ENCODE results near the gene CCSER2. TPM values are rescaled to one million over a fixed set of nuclear protein-coding genes. Genes with fewer than 3 reads are reported as not detected.
"Not testable (repeated sequence)": the region's sequence is repeated elsewhere in the genome, so short reads cannot be mapped to it uniquely, and the experiment has no call there.

The CCSER2 gene
- total RNA-seq, 8 experiments from 2014 or later, result 11.2 to 49.0 (median 35.0) TPM

- 43 to 100% (median 85%) methylated on average over 1 of the region's 1 CpG for WGBS, 10 experiments
- in situ Hi-C loops (cut with MboI; ENCODE audit: low pct_unique_long_range_greater_than_20kb in 2 of 9, low sequenced_read_pairs in 9 of 9, unreplicated experiment in 9 of 9), result no loop called here
- Histone ChIP-seq H3K4me3 (no peak overlapping the region), H3K4me1 (replicated peaks in 1 of 2) (peaks cover 0 to 2% of the 10 kb centered on the region in 2 donors), H3K27ac (no peak overlapping the region)
- no peak for ATAC-seq (replicated peaks in 6 of 8)
These were observed 13.6 kb downstream of the CCSER2 start for GRCh38 chr10:84341983-84342382.

- WGBS, 10 experiments, result 90 to 100% (median 97%) methylated on average over 2 to 6 of the region's 6 CpGs
- no peak for ATAC-seq (replicated peaks in 6 of 8)
- peaks cover 0 to 2% of the 10 kb centered on the region in 2 donors for H3K4me1 ChIP-seq (replicated peaks in 1 of 2)
- in situ Hi-C loops (cut with MboI; ENCODE audit: low pct_unique_long_range_greater_than_20kb in 2 of 9, low sequenced_read_pairs in 9 of 9, unreplicated experiment in 9 of 9), result no loop called here
- H3K27ac ChIP-seq, result no peak overlapping the region
- no peak overlapping the region for H3K4me3 ChIP-seq
These were observed 14.2 kb downstream of the CCSER2 start for GRCh38 chr10:84342584-84342983.

- H3K4me3 ChIP-seq, result no peak overlapping the region
- 18 to 100% (median 91%) methylated on average over 1 of the region's 1 CpG; no CpG with 5 or more reads in 1 of the 10 experiments for WGBS, 10 experiments
- in situ Hi-C loops (cut with MboI; ENCODE audit: low pct_unique_long_range_greater_than_20kb in 2 of 9, low sequenced_read_pairs in 9 of 9, unreplicated experiment in 9 of 9), result no loop called here
- ATAC-seq (replicated peaks in 6 of 8), result no peak
- peaks cover 0 to 2% of the 10 kb centered on the region in 2 donors for H3K4me1 ChIP-seq (replicated peaks in 1 of 2)
- H3K27ac ChIP-seq, result no peak overlapping the region
These were observed 15.4 kb downstream of the CCSER2 start for GRCh38 chr10:84343831-84344230.

GRCh38 chr10:84344526-84344925, 16.1 kb downstream of the CCSER2 start:
- ATAC-seq (replicated peaks in 6 of 8), result no peak
- in situ Hi-C loops (cut with MboI; ENCODE audit: low pct_unique_long_range_greater_than_20kb in 2 of 9, low sequenced_read_pairs in 9 of 9, unreplicated experiment in 9 of 9), result no loop called here

GRCh38 chr10:84347575-84348002, 19.2 kb downstream of the CCSER2 start:
- H3K27ac ChIP-seq; H3K4me1 ChIP-seq (replicated peaks in 1 of 2); H3K4me3 ChIP-seq; ATAC-seq (replicated peaks in 6 of 8); in situ Hi-C loops (cut with MboI; ENCODE audit: low pct_unique_long_range_greater_than_20kb in 2 of 9, low sequenced_read_pairs in 9 of 9, unreplicated experiment in 9 of 9): not testable (repeated sequence)
- WGBS, 10 experiments, result no CpG with 5 or more reads among the region's 31 CpGs

More at GRCh38 chr10:84344526-84344925, 16.1 kb downstream of the CCSER2 start:
- WGBS, 10 experiments, result 71 to 100% (median 96%) methylated on average over 1 to 4 of the region's 4 CpGs; no CpG with 5 or more reads in 2 of the 10 experiments
- Histone ChIP-seq H3K27ac (no peak overlapping the region), H3K4me1 (replicated peaks in 1 of 2) (peaks cover 0 to 2% of the 10 kb centered on the region in 2 donors), H3K4me3 (no peak overlapping the region)

- in situ Hi-C loops (cut with MboI; ENCODE audit: low pct_unique_long_range_greater_than_20kb in 2 of 9, low sequenced_read_pairs in 9 of 9, unreplicated experiment in 9 of 9), result no loop called here
- Histone ChIP-seq H3K27ac (no peak overlapping the region), H3K4me1 (replicated peaks in 1 of 2) (peaks cover 0 to 5% of the 10 kb centered on the region in 2 donors), H3K4me3 (no peak overlapping the region)
- ATAC-seq (replicated peaks in 6 of 8), result no peak
- WGBS, 10 experiments, result no CpG with 5 or more reads among the region's 4 CpGs
These were observed 20.1 kb downstream of the CCSER2 start for GRCh38 chr10:84348447-84348846.

GRCh38 chr10:84348860-84349259, 20.5 kb downstream of the CCSER2 start:
- WGBS, 10 experiments, result 55 to 100% (median 96%) methylated on average over 1 to 2 of the region's 2 CpGs; no CpG with 5 or more reads in 1 of the 10 experiments

GRCh38 chr10:84352251-84352842, 24.0 kb downstream of the CCSER2 start:
- H3K4me1 ChIP-seq (replicated peaks in 1 of 2), result peaks cover 6 to 7% of the 10 kb centered on the region in 2 donors
- in situ Hi-C loops (cut with MboI; ENCODE audit: low pct_unique_long_range_greater_than_20kb in 2 of 9, low sequenced_read_pairs in 9 of 9, unreplicated experiment in 9 of 9), result loop anchor here in 2 of 9 experiments (25.0 kb wide), 1 partner anchor 185 kb away; no protein-coding TSS in a partner anchor
- WGBS, 10 experiments, result 41 to 100% (median 89%) methylated on average over 1 to 7 of the region's 7 CpGs; no CpG with 5 or more reads in 1 of the 10 experiments
- ATAC-seq (replicated peaks in 6 of 8), result peak in 3 of 8 experiments; percentile 79 to 88 (median 85)
- H3K4me3 ChIP-seq, result no peak overlapping the region
- H3K27ac ChIP-seq, result no peak overlapping the region

More at GRCh38 chr10:84348860-84349259, 20.5 kb downstream of the CCSER2 start:
- peaks cover 0 to 5% of the 10 kb centered on the region in 2 donors for H3K4me1 ChIP-seq (replicated peaks in 1 of 2)
- in situ Hi-C loops (cut with MboI; ENCODE audit: low pct_unique_long_range_greater_than_20kb in 2 of 9, low sequenced_read_pairs in 9 of 9, unreplicated experiment in 9 of 9), result no loop called here
- no peak overlapping the region for H3K27ac ChIP-seq
- ATAC-seq (replicated peaks in 6 of 8), result no peak
- H3K4me3 ChIP-seq, result no peak overlapping the region

GRCh38 chr10:84353052-84353803, 24.8 kb downstream of the CCSER2 start:
- in situ Hi-C loops (cut with MboI; ENCODE audit: low pct_unique_long_range_greater_than_20kb in 2 of 9, low sequenced_read_pairs in 9 of 9, unreplicated experiment in 9 of 9), result loop anchor here in 2 of 9 experiments (25.0 kb wide), 1 partner anchor 184 kb away; no protein-coding TSS in a partner anchor
- Histone ChIP-seq H3K27ac (no peak overlapping the region), H3K4me3 (no peak overlapping the region), H3K4me1 (replicated peaks in 1 of 2) (peaks cover 6 to 7% of the 10 kb centered on the region in 2 donors)
- 77 to 100% (median 92%) methylated on average over 1 to 9 of the region's 11 CpGs; no CpG with 5 or more reads in 2 of the 10 experiments for WGBS, 10 experiments
- ATAC-seq (replicated peaks in 6 of 8), result no peak

- H3K27ac ChIP-seq, result no peak overlapping the region
- 83 to 100% (median 100%) methylated on average over 1 to 4 of the region's 4 CpGs; no CpG with 5 or more reads in 5 of the 10 experiments for WGBS, 10 experiments
- H3K4me1 ChIP-seq (replicated peaks in 1 of 2), result peaks cover 6 to 10% of the 10 kb centered on the region in 2 donors
- no peak overlapping the region for H3K4me3 ChIP-seq
- in situ Hi-C loops (cut with MboI; ENCODE audit: low pct_unique_long_range_greater_than_20kb in 2 of 9, low sequenced_read_pairs in 9 of 9, unreplicated experiment in 9 of 9), result loop anchor here in 2 of 9 experiments (25.0 kb wide), 1 partner anchor 183 kb away; no protein-coding TSS in a partner anchor
- ATAC-seq (replicated peaks in 6 of 8), result no peak
These were observed 26.2 kb downstream of the CCSER2 start for GRCh38 chr10:84354623-84355022.

GRCh38 chr10:84355106-84355505, 26.7 kb downstream of the CCSER2 start:
- in situ Hi-C loops (cut with MboI; ENCODE audit: low pct_unique_long_range_greater_than_20kb in 2 of 9, low sequenced_read_pairs in 9 of 9, unreplicated experiment in 9 of 9), result loop anchor here in 2 of 9 experiments (25.0 kb wide), 1 partner anchor 182 kb away; no protein-coding TSS in a partner anchor
- Histone ChIP-seq H3K4me3 (no peak overlapping the region), H3K27ac (no peak overlapping the region), H3K4me1 (replicated peaks in 1 of 2) (peaks cover 6 to 10% of the 10 kb centered on the region in 2 donors)
- peak in 1 of 8 experiments; percentile 27 for ATAC-seq (replicated peaks in 6 of 8)
- 43 to 100% (median 82%) methylated on average over 1 to 2 of the region's 2 CpGs for WGBS, 10 experiments

- Histone ChIP-seq H3K4me1 (replicated peaks in 1 of 2) (peaks cover 6 to 11% of the 10 kb centered on the region in 2 donors), H3K27ac (no peak overlapping the region), H3K4me3 (no peak overlapping the region)
- ATAC-seq (replicated peaks in 6 of 8), result no peak
- in situ Hi-C loops (cut with MboI; ENCODE audit: low pct_unique_long_range_greater_than_20kb in 2 of 9, low sequenced_read_pairs in 9 of 9, unreplicated experiment in 9 of 9), result loop anchor here in 2 of 9 experiments (25.0 kb wide), 1 partner anchor 180 kb away; no protein-coding TSS in a partner anchor
- 86 to 93% (median 89%) methylated on average over 1 to 2 of the region's 2 CpGs; no CpG with 5 or more reads in 4 of the 10 experiments for WGBS, 10 experiments
These were observed 28.5 kb downstream of the CCSER2 start for GRCh38 chr10:84356928-84357327.

GRCh38 chr10:84358743-84359142, 30.4 kb downstream of the CCSER2 start:
- Histone ChIP-seq H3K4me1 (replicated peaks in 1 of 2) (peaks cover 6 to 11% of the 10 kb centered on the region in 2 donors), H3K27ac (no peak overlapping the region), H3K4me3 (no peak overlapping the region)
- no peak for ATAC-seq (replicated peaks in 6 of 8)
- in situ Hi-C loops (cut with MboI; ENCODE audit: low pct_unique_long_range_greater_than_20kb in 2 of 9, low sequenced_read_pairs in 9 of 9, unreplicated experiment in 9 of 9), result loop anchor here in 2 of 9 experiments (25.0 kb wide), 1 partner anchor 179 kb away; no protein-coding TSS in a partner anchor
- 90 to 100% (median 100%) methylated on average over 1 of the region's 1 CpG; no CpG with 5 or more reads in 6 of the 10 experiments for WGBS, 10 experiments
